NOMO-1 (cell line): ENCODE data around the gene MIA.
A peak's percentile ranks its signal among the peaks of the same experiment; 100 is the strongest.
"Not testable (repeated sequence)": the region's sequence is repeated elsewhere in the genome, so short reads cannot be mapped to it uniquely, and the experiment has no call there.

Experiments used
- DNase-seq, 2 experiments: peaks; one replicate each; lab custom pipeline; 2025; ENCODE audit not compliant: unreplicated experiment in 2 of 2; lab: John Stamatoyannopoulos, UW

MIA gene

GRCh38 chr19:40777937-40778705, 2.8 kb downstream of the MIA start, which contains the start of gene RAB4B:
Gene RAB4B, plus strand, starts transcription at chr19:40778247. Its CDS starts 129 bp downstream, at chr19:40778376.
- peak; percentile 98 to 99 for DNase-seq

GRCh38 chr19:40778706-40779284, 3.5 kb downstream of the MIA start:
- peak in 1 of 2 experiments; percentile 3 for DNase-seq

GRCh38 chr19:40780582-40780981, 5.3 kb downstream of the MIA start:
- DNase-seq = no peak

GRCh38 chr19:40781140-40781539, 5.8 kb downstream of the MIA start:
- DNase-seq = no peak

- no peak for DNase-seq
These were observed 8.4 kb downstream of the MIA start for GRCh38 chr19:40783711-40784110.

GRCh38 chr19:40784146-40784545, 8.8 kb downstream of the MIA start:
- not testable (repeated sequence) for DNase-seq

- no peak for DNase-seq
These were observed 10.2 kb downstream of the MIA start for GRCh38 chr19:40785526-40785925.

- no peak for DNase-seq
These were observed 11.0 kb downstream of the MIA start for GRCh38 chr19:40786060-40787037.

GRCh38 chr19:40791349-40791748, 16.0 kb downstream of the MIA start:
- DNase-seq = no peak

- DNase-seq = no peak
These were observed 16.7 kb downstream of the MIA start for GRCh38 chr19:40791996-40792395.

GRCh38 chr19:40797166-40797962, 22.0 kb downstream of the MIA start:
- DNase-seq = no peak

GRCh38 chr19:40797963-40798682, 22.8 kb downstream of the MIA start:
- DNase-seq = peak; percentile 75 to 76

GRCh38 chr19:40798683-40799557, 23.6 kb downstream of the MIA start, which contains the start of gene EGLN2:
Gene EGLN2, plus strand, starts transcription at chr19:40799191. Its CDS starts 1,382 bp downstream, at chr19:40800573.
- DNase-seq = peak; percentile 99

- peak in 1 of 2 experiments; percentile 4 for DNase-seq
These were observed 24.4 kb downstream of the MIA start for GRCh38 chr19:40799558-40800338.

- DNase-seq = no peak
These were observed 25.1 kb downstream of the MIA start for GRCh38 chr19:40800339-40800996.

GRCh38 chr19:40800997-40801377, 25.7 kb downstream of the MIA start:
- no peak for DNase-seq
